HL-60 (cell line): ENCODE data around the gene WNT16.
"Not testable (repeated sequence)": the region's sequence is repeated elsewhere in the genome, so short reads cannot be mapped to it uniquely, and the experiment has no call there.

Experiments
- DNase-seq, 2 experiments: peaks; one replicate each; pipeline ENCODE4 v3.0.0-alpha.2; 2010 to 2020; ENCODE audit warnings: low read depth in 1 of 2, low spot score in 1 of 2
- H3K27ac ChIP-seq: fragments of 250-450 bp; sonication (Bioruptor Pico); replicated peaks from 2 replicates; pipeline ENCODE4 v1.5.1; 2020; ENCODE audit warnings: mild to moderate bottlenecking, moderate library complexity
- H3K27me3 ChIP-seq: fragments of 250-450 bp; sonication (Bioruptor Pico); 2 replicates; pipeline ENCODE4 v1.5.1; 2021; ENCODE audit warnings: mild to moderate bottlenecking, moderate library complexity; ENCODE audit not compliant: insufficient read depth, poor library complexity, severe bottlenecking
- H3K4me3 ChIP-seq: replicated peaks from 2 replicates; pipeline ENCODE4 v1.5.1; 2011; ENCODE audit warnings: mild to moderate bottlenecking, control low read depth, low read length; ENCODE audit not compliant: insufficient read depth
- CTCF ChIP-seq: IDR thresholded peaks from one replicate; pipeline ENCODE4 v1.5.1; 2011; ENCODE audit warnings: low read length, control low read depth, inconsistent platforms; ENCODE audit not compliant: insufficient read depth
- GABPA ChIP-seq: IDR thresholded peaks from 2 replicates; pipeline ENCODE4 v1.6.1; 2012; ENCODE audit warnings: low read depth
- POLR2AphosphoS5 ChIP-seq: IDR thresholded peaks from 2 replicates; pipeline ENCODE4 v1.6.1; 2012; ENCODE audit warnings: low read depth
- REST ChIP-seq: IDR thresholded peaks from 2 replicates; pipeline ENCODE4 v1.6.1; 2012; ENCODE audit warnings: low read depth; ENCODE audit not compliant: insufficient replicate concordance
- SPI1 ChIP-seq: IDR thresholded peaks from 2 replicates; pipeline ENCODE4 v1.6.1; 2012; ENCODE audit warnings: low read depth, mild to moderate bottlenecking, borderline replicate concordance

Gene WNT16

GRCh38 chr7:121307021-121307574 is 21.7 kb upstream of the WNT16 start:
- Histone ChIP-seq H3K27me3 (no peaks in the 10 kb centered on the region), H3K4me3 (no peak overlapping the region), H3K27ac (no peak overlapping the region)
- no peak for DNase-seq
- no peak for TF ChIP-seq CTCF
- TF ChIP-seq SPI1: no peak
- no peak for TF ChIP-seq POLR2AphosphoS5
- no peak for TF ChIP-seq REST
- TF ChIP-seq GABPA: no peak

GRCh38 chr7:121313220-121313792 is 15.5 kb upstream of the WNT16 start:
- TF ChIP-seq CTCF (no peak), REST (no peak), POLR2AphosphoS5 (no peak), SPI1 (no peak), GABPA (no peak)
- no peak overlapping the region for H3K27ac ChIP-seq
- no peak for DNase-seq
- H3K27me3 ChIP-seq: no peaks in the 10 kb centered on the region
- H3K4me3 ChIP-seq: no peak overlapping the region

- TF ChIP-seq GABPA (no peak), CTCF (no peak)
- Histone ChIP-seq H3K27ac (no peak overlapping the region), H3K4me3 (no peak overlapping the region), H3K27me3 (no peaks in the 10 kb centered on the region)
- DNase-seq: no peak
Measured at GRCh38 chr7:121313793-121314676, 14.8 kb upstream of the WNT16 start.

GRCh38 chr7:121315170-121315569 is 13.6 kb upstream of the WNT16 start:
- DNase-seq, H3K27me3 ChIP-seq, H3K4me3 ChIP-seq, H3K27ac ChIP-seq: not testable (repeated sequence)
